Uterus (tissue), 4 donors: Measurements from ENCODE around the gene TBXAS1. TPM values are rescaled to one million over a fixed set of nuclear protein-coding genes. Genes with fewer than 3 reads are reported as not detected.

ENCODE experiments used
- DNase-seq, 2 donors: peaks; one replicate each; pipeline ENCODE4 v3.0.0-alpha.2; 2019 to 2020
- H3K27ac ChIP-seq, 2 donors: fragments of 200-600 bp; sonication (generic); 1 replicate in 1 of 2; 2 replicates in 1 of 2; pipeline ENCODE4 v1.5.1; 2016 to 2018
- H3K27me3 ChIP-seq, 2 donors: fragments of 200-600 bp; sonication (generic); one replicate each; pipeline ENCODE4 v1.5.1; 2018 to 2019; ENCODE audit warnings: control low read depth in 1 of 2
- H3K36me3 ChIP-seq, 2 donors: fragments of 200-600 bp; sonication (generic); one replicate each; pipeline ENCODE4 v1.5.1; 2019; ENCODE audit warnings: control low read depth in 1 of 2
- H3K4me1 ChIP-seq, 2 donors: fragments of 200-600 bp; sonication (generic); one replicate each; pipeline ENCODE4 v1.5.1; 2018 to 2019; ENCODE audit warnings: control low read depth in 1 of 2
- H3K4me3 ChIP-seq, 2 donors: fragments of 200-600 bp; sonication (generic); 1 replicate in 1 of 2; 2 replicates in 1 of 2; pipeline ENCODE4 v1.5.1; 2018 to 2019; ENCODE audit warnings: mild to moderate bottlenecking in 1 of 2
- H3K9me3 ChIP-seq, 2 donors: fragments of 200-600 bp; sonication (generic); one replicate each; pipeline ENCODE4 v1.5.1; 2019; ENCODE audit warnings: control low read depth in 1 of 2
- CTCF ChIP-seq, 4 experiments: fragments of 200-600 bp in 2 of 4; fragments of 450-650 bp in 2 of 4; sonication (generic) in 2 of 4; IDR thresholded peaks; one replicate each; pipeline ENCODE4 v1.5.1; 2016 to 2019; ENCODE audit warnings: antibody characterized with exemption in 4 of 4, mild to moderate bottlenecking in 2 of 4, moderate library complexity in 1 of 4
- POLR2A ChIP-seq, 2 donors: fragments of 450-650 bp; IDR thresholded peaks; one replicate each; pipeline ENCODE4 v1.6.1; 2016; ENCODE audit warnings: antibody characterized with exemption in 2 of 2, mild to moderate bottlenecking in 1 of 2, moderate library complexity in 1 of 2
- intact Hi-C: fragments of 100-400 bp; cut with DNase I; formaldehyde crosslinking; loops from one replicate; pipeline ENCODE4 v1.15.1; 2023; ENCODE audit warnings: low total_unique reads
- total RNA-seq, 4 donors: library from RNA; depleted of rRNA in 3 of 4; stranded (reverse); fragments of >200 nt in 3 of 4; gene quantifications; one replicate each; pipeline versions ENCODE4 v1.1.0 to v1.2.4, GENCODE V29; 2014 to 2023
- donor health status: DM: yes; HTN: yes; CAD: no.

The TBXAS1 gene
- total RNA-seq, 4 donors from 2014 or later: 6.6 to 14.3 (median 11.9) TPM

DNA sequence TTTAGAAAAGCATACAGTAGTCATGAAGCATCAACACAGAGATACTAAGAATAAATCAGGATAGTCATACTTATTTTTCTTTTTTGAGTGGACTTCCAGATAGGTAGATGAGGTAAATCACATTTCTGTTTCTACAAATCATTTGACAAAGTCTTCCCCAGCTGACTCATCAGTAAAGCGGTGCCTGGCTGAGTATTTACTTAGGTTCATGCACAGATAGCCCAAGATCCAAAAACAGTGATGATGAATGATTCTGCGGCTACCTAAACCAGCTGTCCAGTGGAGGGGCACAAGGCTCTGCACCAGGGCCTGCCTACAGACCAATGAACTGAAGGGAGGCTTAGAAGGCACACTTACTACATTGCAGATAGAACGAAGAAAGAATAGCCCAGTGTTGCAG lies 120.6 kb downstream of the TBXAS1 start:
- intact Hi-C loops: no loop called here
- no peak for DNase-seq
- Histone ChIP-seq H3K9me3 (no peaks in the 10 kb centered on the region), H3K36me3 (no peaks in the 10 kb centered on the region), H3K4me1 (no peaks in the 10 kb centered on the region), H3K4me3 (no peak overlapping the region), H3K27me3 (no peaks in the 10 kb centered on the region), H3K27ac (no peak overlapping the region)
- no peak for TF ChIP-seq POLR2A (IDR thresholded peaks at IDR 0.05)
- TF ChIP-seq CTCF (IDR thresholded peaks at IDR 0.05): no peak

- Histone ChIP-seq H3K36me3 (no peaks in the 10 kb centered on the region), H3K27ac (no peak overlapping the region), H3K4me1 (no peaks in the 10 kb centered on the region), H3K9me3 (no peaks in the 10 kb centered on the region), H3K4me3 (no peak overlapping the region), H3K27me3 (no peaks in the 10 kb centered on the region)
- intact Hi-C loops: no loop called here
- TF ChIP-seq POLR2A (IDR thresholded peaks at IDR 0.05) (no peak), CTCF (IDR thresholded peaks at IDR 0.05) (no peak)
- no peak for DNase-seq
Observed at GRCh38 chr7:139950881-139951525, 121.9 kb downstream of the TBXAS1 start.

DNA sequence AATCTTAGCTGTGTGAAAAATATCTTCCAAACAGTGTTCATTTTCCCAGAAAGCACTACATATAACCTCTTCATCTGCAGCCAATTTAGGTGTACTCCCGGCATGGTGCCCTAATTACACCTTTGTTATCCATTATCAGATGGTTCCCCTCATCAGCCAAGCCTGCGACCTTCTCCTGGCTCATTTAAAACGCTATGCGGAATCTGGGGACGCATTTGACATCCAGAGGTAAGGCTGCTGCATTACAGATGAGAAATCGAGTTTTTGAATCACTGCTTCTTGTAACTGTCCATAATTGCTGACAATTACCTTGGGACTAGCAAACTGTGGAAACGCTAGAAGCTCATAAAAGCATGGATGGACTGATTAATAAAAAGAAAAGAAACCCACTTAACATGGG lies 124.2 kb downstream of the TBXAS1 start:
- TF ChIP-seq POLR2A (IDR thresholded peaks at IDR 0.05): no peak
- TF ChIP-seq CTCF (IDR thresholded peaks at IDR 0.05): no peak
- H3K4me1 ChIP-seq: no peaks in the 10 kb centered on the region
- no peak overlapping the region for H3K4me3 ChIP-seq
- DNase-seq: no peak
- H3K27ac ChIP-seq: no peak overlapping the region
- H3K27me3 ChIP-seq: no peaks in the 10 kb centered on the region
- H3K36me3 ChIP-seq: no peaks in the 10 kb centered on the region
- intact Hi-C loops: no loop called here
- no peaks in the 10 kb centered on the region for H3K9me3 ChIP-seq

DNA sequence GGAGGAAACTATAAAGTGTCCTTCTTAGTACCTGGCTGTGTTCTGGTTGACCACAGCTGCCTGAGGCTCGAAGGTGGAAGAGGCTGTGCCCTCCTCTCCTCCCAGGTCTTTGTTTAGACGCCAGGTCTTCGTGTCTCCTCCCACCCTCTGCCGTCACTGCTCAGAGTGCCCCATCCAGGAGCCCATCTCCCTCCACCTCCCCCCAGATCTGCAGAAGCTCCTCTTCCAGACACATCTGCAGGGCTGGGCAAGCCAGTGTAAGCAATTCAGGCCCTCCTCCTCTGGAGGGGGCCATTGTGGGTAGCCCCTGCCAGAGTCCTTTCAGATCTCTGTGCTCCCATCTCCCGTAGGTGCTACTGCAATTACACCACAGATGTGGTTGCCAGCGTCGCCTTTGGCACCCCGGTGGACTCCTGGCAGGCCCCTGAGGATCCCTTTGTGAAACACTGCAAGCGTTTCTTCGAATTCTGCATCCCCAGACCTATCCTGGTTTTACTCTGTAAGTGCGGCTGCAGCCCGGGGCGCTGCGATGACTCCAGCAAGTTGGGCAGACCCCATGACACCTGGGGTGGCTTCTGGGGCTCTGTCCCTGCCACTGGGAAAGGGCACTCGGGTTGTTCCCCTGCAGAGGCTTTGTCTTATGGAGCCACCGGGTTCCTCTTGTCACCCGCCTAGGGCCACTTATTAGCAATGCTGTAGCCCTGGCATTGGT lies 126.2 kb downstream of the TBXAS1 start:
- H3K4me3 ChIP-seq: no peak overlapping the region
- DNase-seq: no peak
- intact Hi-C loops: no loop called here
- no peaks in the 10 kb centered on the region for H3K27me3 ChIP-seq
- no peak for TF ChIP-seq CTCF (IDR thresholded peaks at IDR 0.05)
- no peak for TF ChIP-seq POLR2A (IDR thresholded peaks at IDR 0.05)
- H3K36me3 ChIP-seq: no peaks in the 10 kb centered on the region
- no peaks in the 10 kb centered on the region for H3K4me1 ChIP-seq
- no peak overlapping the region for H3K27ac ChIP-seq
- H3K9me3 ChIP-seq: no peaks in the 10 kb centered on the region

DNA sequence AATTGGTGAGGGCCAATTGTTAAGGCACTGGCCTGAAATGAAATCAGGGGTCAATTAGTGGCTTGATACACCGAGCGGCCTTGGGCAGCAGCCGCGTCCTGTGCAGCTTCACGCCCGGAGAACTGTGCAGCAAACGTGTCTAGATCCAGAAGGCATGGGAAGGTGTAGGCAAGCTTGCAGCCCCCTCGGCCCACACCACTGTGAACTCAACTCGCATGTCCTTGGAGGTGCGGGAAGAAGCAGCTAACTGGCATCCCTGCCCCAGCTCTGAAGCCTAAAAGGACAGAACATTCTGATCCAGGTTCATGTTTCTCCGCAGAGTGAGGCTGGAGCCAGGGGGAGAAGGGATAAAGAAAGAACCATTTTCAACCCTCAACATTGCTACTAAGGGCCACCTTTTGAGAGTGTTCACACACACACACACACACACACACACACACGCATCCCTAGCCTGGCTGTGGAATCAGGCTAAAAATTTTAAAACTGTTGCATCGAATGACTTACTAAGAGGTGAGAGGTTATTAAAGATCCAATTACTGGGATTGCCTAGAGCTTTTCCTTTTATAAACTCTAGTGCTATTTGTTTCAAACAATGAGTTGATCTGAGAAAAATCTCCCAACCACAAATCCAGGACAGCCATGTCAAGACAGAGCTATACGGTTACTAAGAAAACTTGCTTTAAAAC lies 129.7 kb downstream of the TBXAS1 start:
- no peak for TF ChIP-seq CTCF (IDR thresholded peaks at IDR 0.05)
- TF ChIP-seq POLR2A (IDR thresholded peaks at IDR 0.05): no peak
- no peaks in the 10 kb centered on the region for H3K9me3 ChIP-seq
- no peaks in the 10 kb centered on the region for H3K4me1 ChIP-seq
- no peaks in the 10 kb centered on the region for H3K27me3 ChIP-seq
- no peaks in the 10 kb centered on the region for H3K36me3 ChIP-seq
- intact Hi-C loops: no loop called here
- H3K27ac ChIP-seq: no peak overlapping the region
- DNase-seq: no peak
- no peak overlapping the region for H3K4me3 ChIP-seq
